Erythroblast (primary cell): Measurements from ENCODE around the gene INPP4A.

Source experiments
- GATA1 ChIP-seq: IDR thresholded peaks from 2 replicates; pipeline ENCODE4 v1.6.1; 2011; ENCODE audit warnings: low read depth, mild to moderate bottlenecking, control low read depth, low read length, moderate library complexity
- POLR2A ChIP-seq: IDR thresholded peaks from 2 replicates; pipeline ENCODE4 v1.6.1; 2011; ENCODE audit warnings: mild to moderate bottlenecking, low read length

DNA sequence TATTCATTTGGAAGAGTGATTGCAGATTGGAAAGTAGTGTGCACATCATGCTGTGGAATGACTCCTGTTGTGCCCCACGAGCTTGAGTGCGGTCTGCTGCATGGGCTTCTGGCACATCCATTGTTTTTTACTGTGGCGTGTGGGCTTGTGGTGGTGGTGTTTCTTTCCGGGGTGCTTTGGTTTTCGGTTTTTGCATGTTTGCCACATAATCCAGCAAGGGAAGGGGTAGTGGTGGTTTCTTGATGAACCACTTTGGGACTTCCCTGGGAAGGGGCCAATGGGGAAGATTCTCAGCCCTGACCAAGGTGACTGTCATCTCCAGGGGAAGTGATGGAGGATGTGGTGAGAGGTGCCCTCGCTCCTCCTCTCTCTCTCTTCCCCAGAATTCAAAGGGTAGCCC, 106.7 kb downstream of the INPP4A start:
- TF ChIP-seq POLR2A (no peak), GATA1 (no peak)
